Measurements from ENCODE around the gene LIN9.
"Not testable (repeated sequence)": the region's sequence is repeated elsewhere in the genome, so short reads cannot be mapped to it uniquely, and the experiment has no call there.

LIN9 gene

DNA sequence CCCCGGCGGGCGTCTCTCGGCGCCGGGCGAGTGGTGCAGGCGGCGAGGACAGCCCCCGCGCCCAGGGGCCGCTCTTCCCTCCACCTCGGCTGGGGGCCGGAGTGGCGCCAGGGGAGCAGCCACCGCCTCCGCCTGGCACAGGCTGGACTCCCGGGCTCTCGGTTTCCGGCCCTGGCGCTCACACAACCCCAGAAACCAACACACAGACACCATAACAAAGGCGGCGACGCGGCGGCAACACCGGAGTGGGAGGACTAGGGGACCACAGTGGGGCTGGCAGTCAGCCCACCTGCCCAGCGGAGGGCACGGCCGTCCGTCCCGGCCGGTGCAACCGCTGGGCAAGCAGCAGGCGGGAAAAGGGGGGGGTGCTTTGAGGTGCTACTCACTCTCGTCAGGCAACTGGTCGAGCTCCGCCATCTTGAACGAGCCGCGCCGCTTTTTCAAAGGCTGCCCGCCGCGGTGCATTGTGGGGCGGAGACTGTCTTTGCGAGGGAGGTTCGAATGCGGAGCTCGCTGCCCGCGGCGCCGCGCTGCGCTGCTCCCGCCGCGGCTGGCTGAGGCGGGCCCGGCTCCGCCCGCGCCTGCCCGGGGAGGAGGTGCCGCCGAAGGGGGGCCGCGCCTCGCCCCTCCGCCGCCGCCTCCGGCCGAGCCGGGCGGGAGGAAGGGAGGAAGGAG, at the start of gene LIN9:
Gene LIN9 (minus strand): TSS at position 442 of the 675 bp plus-strand sequence. CDS start 25 bp downstream, at position 417.
- peak; percentile 94 for DNase-seq

GRCh38 chr1:226357416-226357815, 48.5 kb upstream of the LIN9 start:
- DNase-seq, result no peak

DNA sequence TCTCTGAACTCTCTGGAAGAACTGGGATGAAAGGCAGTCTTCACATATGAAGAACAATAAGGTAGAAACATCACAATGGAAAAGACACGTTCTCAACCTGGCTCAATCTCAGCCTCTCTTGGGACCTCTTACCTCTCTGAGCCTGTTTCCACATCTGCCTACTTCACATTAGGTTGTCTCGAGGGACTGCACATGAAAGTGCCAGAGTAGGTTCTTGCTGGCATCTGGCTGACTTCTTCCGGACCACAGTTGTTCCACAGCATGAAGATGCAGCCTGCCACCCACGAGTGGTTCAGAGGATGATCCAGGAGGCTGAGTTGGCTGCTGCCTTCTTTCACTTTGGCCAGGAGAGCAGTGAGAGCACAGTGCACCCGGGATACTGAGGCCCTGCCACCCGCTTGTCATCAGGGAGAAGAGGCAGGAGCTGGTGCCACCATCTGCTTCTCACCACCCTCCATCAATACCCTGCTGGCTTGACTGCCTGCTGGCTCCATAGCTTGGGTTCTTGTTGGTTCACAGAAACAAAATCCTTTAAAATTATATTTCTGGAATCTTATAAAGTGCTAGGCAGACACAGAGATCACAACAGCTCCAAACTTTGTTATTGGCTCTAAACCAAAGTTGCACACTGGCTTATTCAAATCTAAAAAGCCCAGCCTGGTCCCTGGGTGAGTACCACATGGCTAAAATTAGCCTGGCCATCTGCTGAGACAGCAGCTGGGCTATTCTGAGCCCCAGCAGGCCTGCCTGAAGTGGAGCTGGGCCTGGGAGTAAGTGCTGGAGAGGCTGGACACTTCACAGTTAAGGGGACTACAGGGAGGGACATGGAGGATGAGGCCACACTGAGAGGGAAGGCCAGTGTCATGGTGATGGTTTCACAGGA, 46.9 kb upstream of the LIN9 start:
- no peak for DNase-seq

DNA sequence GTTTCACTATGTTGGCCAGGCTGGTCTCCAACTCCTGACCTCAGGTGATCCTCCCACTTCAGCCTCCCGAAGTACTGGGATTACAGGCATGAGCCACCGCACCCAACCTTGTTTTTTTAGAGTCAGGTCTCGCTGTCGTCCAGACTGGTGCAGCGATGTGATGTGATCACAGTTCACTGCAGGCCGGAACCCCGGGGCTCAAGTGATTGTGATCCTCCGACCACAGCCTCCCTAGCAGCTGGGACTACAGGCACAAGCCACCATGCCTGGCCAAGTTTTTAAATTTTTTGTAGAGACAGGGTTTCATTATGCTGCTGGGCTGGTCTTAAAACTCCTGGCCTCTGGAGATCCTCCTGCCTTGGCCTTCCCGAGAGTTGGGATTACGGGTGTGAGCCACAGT, 46.1 kb upstream of the LIN9 start:
- no peak for DNase-seq

DNA sequence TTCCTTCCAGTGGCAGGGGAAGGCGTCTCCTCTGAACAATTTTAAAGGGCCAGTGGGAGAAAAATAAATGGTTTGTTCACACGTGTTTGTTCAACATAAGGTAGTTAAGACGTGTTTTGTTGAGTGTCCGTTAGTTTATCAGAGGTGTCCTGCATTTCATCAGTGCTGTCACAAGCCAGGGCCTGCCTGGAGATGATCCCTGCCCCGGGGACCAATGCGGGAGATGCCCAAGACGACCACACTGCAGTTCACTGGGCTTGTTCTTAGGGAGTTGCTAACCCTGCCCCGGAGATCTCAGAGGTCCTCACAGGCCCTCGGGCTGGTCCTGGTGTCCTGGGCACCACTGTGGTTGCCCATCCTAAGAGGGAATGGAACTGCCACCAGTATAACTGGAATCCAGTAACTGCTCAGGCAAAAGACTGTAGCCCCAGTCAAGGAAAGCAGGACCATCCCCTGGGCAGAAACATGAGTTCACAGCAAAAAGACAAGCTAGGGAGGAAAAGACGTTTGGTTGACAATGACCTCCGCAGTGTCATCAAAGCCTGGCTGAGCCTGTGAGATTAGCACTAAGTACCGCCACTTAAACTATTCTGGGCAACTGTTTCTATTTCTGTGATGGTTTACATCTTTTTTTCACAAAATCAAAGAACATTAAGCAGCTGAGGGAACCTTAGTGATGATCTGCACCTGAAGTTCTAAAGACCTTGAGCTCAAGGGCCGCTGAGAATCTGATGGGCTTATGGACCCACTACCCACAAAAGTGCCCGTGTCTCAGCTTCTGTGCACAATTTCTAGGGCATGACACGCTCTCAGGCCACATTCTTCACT, 44.9 kb upstream of the LIN9 start:
- no peak for DNase-seq

DNA sequence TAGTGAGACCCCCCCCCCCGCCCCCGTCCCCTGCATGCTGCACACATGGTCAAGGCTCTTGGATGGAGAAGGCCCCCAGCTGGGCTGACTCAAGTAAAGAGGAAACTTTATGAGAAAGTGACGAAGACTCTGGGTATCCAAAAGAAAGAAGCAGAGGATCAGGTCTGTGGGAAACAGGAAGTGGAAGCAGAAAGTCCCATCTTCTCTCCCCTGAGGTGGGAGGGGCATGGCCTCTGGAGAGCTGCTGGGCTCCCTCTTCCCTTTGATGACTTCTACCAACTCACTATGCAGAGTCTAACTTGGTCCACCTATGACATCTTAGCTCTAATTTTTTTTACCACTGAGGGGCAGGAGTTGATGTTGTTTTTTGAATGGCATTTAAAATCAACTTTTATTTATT, 42.7 kb upstream of the LIN9 start:
- no peak for DNase-seq

DNA sequence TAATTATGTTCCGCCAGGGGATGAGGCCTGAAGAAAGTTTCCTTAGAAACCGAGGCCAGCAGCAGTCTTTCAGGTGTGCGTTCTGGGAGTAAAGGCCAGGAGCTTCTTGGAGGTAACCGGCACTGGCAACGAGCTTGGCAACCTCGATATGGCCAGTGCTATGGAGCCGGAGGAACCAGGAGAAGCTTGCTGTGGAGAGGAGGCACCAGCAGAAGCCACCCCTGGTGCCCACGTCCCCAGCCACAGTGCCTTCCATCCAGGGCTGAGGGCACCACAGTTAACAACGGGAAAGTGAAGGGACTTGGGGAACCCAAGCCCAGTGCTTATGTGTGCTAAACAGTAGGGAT, 41.5 kb upstream of the LIN9 start:
- no peak for DNase-seq

DNA sequence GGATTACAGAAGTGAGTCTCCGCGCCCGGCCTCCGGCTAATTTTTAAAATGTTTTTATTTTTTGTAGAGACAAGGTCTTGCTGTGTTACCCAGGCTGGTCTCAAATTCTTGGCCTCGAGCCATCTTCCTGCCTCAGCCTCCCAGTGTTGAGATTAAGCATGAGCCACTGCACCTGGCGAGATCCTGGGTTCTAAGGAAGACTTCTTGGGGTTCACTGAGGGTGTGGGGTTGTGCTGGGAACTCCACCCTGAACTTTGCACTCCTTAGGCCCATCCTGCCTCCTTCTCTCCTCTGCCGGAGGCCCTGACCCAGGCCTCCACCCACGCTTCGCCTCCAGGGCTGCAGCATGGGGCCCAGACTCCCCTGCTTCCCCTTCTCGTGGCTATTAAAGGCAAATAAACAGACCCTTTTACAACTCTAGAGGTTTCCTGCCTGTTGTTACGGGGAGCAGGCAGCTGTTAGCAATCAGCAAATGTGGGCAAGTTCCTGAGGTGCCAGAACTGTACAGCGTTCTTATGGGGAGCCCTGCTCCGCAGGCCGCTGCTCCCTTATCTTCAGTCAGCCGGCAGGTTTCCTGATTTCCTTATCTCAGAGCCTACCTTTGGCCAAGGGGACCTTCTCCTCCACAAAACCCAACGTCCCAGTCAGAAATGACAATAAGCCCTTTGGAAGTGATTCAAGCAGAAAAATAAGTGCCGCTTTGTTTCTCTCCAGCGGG, 41.0 kb upstream of the LIN9 start:
- DNase-seq, result no peak

DNA sequence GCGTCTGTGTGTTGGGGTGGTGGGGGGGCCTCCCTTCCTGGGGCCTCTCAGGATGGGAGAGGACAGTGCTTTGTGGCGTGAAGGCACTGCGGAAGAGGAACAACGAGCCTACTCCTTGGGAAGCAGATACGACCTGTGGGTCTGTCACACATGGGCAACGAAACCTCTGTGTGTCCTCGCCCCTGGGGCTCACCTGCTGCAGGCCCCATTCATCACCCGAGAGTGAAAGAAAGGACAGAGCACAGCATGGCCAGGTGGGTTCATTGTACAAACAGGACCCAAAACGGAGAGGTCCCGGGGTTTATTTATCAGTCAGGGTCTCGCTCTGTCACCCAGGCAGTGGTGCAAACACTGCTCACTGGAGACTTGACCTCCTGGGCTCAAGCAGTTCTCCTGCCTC, 40.1 kb upstream of the LIN9 start:
- no peak for DNase-seq

DNA sequence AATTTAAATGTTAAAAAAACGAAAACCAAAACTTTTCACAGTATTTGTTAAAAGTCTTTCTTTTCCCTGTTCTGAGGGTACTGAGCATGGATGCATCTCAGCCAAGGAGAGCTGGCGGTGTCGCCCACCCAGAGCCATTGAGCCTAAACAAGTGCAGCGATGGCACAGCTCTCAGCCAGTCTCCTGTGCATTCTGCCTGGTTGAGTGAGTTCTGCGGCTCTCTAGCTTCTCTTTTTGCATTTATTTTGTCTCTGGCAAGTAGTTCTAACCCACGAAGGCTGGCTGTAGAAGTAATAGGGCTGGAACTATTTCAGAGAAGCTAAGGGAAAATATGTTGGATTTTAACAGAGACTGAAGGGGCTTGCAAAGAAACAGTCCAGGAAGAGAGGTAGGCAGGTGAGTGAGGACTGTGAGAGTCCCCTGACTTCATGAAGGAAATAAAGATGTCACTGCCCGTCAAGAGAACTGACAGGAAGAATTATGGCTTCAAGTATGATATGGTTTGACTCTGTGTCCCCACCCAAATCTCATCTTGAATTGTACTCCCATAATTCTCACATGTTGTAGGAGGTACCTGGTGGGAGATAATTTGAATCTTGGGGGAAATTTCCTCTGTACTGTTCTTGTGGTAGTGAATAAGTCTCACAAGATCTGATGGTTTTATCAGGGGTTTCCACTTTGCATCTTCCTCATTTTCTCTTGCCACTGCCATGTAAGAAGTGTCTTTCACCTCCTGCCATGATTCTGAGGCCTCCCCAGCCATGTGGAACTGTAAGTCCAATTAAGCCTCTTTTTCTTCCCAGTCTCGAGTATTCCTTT, 35.7 kb upstream of the LIN9 start:
- no peak for DNase-seq

GRCh38 chr1:226342656-226343055, 33.7 kb upstream of the LIN9 start:
- no peak for DNase-seq

DNA sequence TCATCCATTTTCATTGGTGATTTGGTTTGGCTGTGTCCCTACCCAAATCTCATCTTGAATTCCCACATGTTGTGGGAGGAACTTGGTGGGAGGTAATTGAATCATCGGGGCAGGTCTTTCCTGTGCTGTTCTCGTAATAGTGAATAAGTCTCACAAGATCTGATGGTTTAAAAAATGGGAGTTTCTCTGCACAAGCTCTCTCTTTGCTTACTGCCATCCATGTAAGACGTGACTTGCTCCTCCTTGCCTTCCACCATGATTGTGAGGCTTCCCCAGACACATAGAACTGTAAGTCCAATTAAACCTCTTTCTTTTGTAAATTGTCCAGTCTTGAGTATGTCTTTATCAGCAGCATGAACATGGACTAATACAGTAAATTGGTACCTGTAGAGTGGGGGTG, 31.1 kb upstream of the LIN9 start:
- DNase-seq, result not testable (repeated sequence)

DNA sequence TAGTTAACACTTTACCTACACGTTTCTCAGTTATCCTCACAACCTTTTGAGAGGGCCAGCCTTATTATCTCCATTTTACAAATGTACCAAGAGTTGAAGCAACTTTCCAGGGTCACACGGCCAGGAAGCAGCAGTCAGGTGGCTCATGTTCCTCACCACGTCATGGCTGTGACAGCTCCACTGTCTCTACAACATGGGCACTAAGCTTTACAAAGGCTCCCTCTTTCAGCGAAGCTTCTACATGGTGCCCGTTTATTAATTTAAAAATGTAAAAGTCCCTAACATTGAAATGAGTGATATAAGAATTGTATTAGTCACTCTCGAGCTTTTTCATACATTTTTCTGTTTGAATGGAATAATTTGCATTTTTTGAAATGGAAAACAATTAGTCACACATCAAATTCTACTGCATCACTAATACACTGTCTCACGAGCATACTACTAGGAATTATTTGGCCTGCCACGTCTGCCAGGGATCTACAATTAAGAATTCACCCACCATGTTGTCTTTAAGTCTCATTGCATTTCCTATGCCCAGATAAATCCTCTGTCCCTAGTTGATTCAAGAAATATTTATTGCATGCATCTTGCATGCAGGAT, 28.4 kb upstream of the LIN9 start:
- no peak for DNase-seq

- no peak for DNase-seq
These were observed 26.7 kb upstream of the LIN9 start for GRCh38 chr1:226335661-226336060.

- no peak for DNase-seq
These were observed 24.0 kb upstream of the LIN9 start for GRCh38 chr1:226332947-226333346.

- no peak for DNase-seq
These were observed 20.3 kb upstream of the LIN9 start for GRCh38 chr1:226329237-226329636.

- no peak for DNase-seq
These were observed 18.8 kb upstream of the LIN9 start for GRCh38 chr1:226327761-226328162.

DNA sequence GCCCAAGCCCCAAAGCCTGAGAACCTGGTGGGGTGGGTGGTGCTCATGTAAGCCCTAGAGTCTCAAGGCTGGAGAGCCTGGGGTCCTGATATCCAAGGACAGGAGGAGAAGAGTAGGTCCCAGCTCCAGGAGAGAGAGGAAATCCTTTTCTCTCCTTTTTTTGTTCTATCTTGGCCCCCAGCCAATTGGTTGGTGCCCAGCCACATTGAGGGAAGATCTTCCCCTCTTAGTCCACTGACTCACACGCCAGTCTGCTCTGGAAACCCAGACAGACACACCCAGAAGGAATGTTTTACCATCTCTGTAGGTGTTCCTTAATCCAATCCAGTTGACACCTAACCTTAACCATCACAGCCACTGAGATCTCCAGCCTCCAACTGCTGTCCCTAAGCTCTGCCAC, 16.2 kb upstream of the LIN9 start:
- DNase-seq, result no peak

DNA sequence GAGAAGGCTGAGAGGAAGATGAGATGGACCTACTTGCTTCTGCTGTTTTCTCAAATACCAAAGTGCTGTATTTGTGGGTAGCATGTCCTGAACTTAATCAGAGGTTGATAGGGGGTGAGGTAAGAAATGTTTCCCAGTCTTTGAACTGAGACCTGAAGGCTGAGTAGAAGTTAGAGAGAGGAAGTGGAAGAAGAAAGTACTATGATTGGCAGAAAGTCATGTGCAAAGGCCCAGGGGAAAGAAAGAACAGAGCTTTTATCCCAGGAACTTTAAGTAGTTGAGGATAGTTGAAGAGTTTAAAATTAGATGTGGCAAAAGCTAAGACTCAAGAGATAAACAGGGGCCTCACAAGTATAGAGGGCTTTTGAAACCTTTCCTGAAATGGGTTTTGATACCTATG, 15.5 kb upstream of the LIN9 start:
- DNase-seq, result no peak

DNA sequence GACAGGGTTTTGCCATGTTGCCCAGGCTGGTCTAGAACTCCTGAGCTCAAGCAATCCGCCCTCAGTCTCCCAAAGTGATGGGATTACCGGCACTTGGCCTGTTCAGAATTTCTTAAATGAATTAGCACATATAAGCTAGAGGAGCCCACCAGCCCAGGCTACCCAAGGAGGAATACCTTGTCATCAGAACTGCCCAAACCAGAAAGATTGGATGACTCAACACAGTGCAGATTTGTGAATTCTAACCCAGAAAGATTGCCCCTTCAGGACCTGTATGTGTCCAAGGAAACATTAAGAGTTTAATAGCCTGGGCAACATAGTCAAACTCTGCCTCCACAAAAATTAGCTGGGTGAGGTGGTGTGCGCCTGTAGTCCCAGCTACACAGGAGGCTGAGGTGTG, 14.0 kb upstream of the LIN9 start:
- DNase-seq, result no peak

- DNase-seq, result no peak
These were observed 12.0 kb upstream of the LIN9 start for GRCh38 chr1:226320930-226321329.

- DNase-seq, result no peak
These were observed 9.5 kb upstream of the LIN9 start for GRCh38 chr1:226318471-226318870.

Data from activated CD4-positive, CD25-positive, alpha-beta regulatory T cell treated with anti-CD3 and anti-CD28 coated beads, Interleukin-2, amount 50 U/mL, for 72 hours (primary cell).